H9 (cell line): ENCODE results near the gene FAM89B. TPM values are rescaled to one million over a fixed set of nuclear protein-coding genes. Genes with fewer than 3 reads are reported as not detected.
"Not testable (repeated sequence)": the region's sequence is repeated elsewhere in the genome, so short reads cannot be mapped to it uniquely, and the experiment has no call there.

Experiments used
- DNase-seq: peaks from one replicate; pipeline ENCODE4 v3.0.0-alpha.2; 2017
- H2AFZ ChIP-seq: one replicate; pipeline ENCODE4 v1.6.1; 2013; ENCODE audit warnings: mild to moderate bottlenecking, low read length, control low read depth, moderate library complexity
- H2AK5ac ChIP-seq: 2 replicates; pipeline ENCODE4 v1.6.1; 2013; ENCODE audit warnings: low read length, control low read depth, mixed read lengths; ENCODE audit not compliant: insufficient read length
- H2BK120ac ChIP-seq: one replicate; pipeline ENCODE4 v1.6.1; 2013; ENCODE audit warnings: low read depth, mild to moderate bottlenecking, low read length, control low read depth, inconsistent platforms; ENCODE audit not compliant: poor library complexity, severe bottlenecking
- H2BK12ac ChIP-seq: 2 replicates; pipeline ENCODE4 v1.6.1; 2013; ENCODE audit warnings: low read length, control low read depth, mixed read lengths, low read depth; ENCODE audit not compliant: insufficient read length
- H2BK15ac ChIP-seq: 2 replicates; pipeline ENCODE4 v1.6.1; 2013; ENCODE audit warnings: low read depth, low read length, control low read depth
- H2BK20ac ChIP-seq: one replicate; pipeline ENCODE4 v1.6.1; 2013; ENCODE audit warnings: low read depth, mild to moderate bottlenecking, low read length, control low read depth, inconsistent platforms; ENCODE audit not compliant: poor library complexity, severe bottlenecking
- H2BK5ac ChIP-seq: 2 replicates; pipeline ENCODE4 v1.6.1; 2013; ENCODE audit warnings: low read length, control low read depth, mixed read lengths; ENCODE audit not compliant: insufficient read length
- H3K14ac ChIP-seq: 2 replicates; pipeline ENCODE4 v1.6.1; 2013; ENCODE audit warnings: low read length, control low read depth; ENCODE audit not compliant: insufficient read depth
- H3K18ac ChIP-seq: 2 replicates; pipeline ENCODE4 v1.6.1; 2013; ENCODE audit warnings: low read depth, mild to moderate bottlenecking, mixed read lengths, low read length, control low read depth; ENCODE audit not compliant: insufficient read length
- H3K23ac ChIP-seq: 2 replicates; pipeline ENCODE4 v1.6.1; 2013; ENCODE audit warnings: low read length, control low read depth, mixed read lengths, low read depth; ENCODE audit not compliant: insufficient read length
- H3K23me2 ChIP-seq: 2 replicates; pipeline ENCODE4 v1.6.1; 2013; ENCODE audit warnings: low read depth, mild to moderate bottlenecking, mixed read lengths, low read length, control low read depth; ENCODE audit not compliant: insufficient read length, poor library complexity, severe bottlenecking
- H3K27ac ChIP-seq: 2 replicates; pipeline ENCODE4 v1.5.1; 2013; ENCODE audit warnings: low read length, control low read depth, mixed read lengths, low read depth; ENCODE audit not compliant: insufficient read length
- H3K27me3 ChIP-seq: 2 replicates; pipeline ENCODE4 v1.6.1; 2013; ENCODE audit warnings: low read length, control low read depth, inconsistent platforms; ENCODE audit not compliant: insufficient read depth
- H3K4ac ChIP-seq: 2 replicates; pipeline ENCODE4 v1.6.1; 2013; ENCODE audit warnings: low read depth, mild to moderate bottlenecking, control low read depth, inconsistent platforms, low read length, moderate library complexity
- H3K4me1 ChIP-seq: 2 replicates; pipeline ENCODE4 v1.6.1; 2013; ENCODE audit warnings: low read length, control low read depth, inconsistent platforms; ENCODE audit not compliant: insufficient read depth
- H3K4me2 ChIP-seq: 2 replicates; pipeline ENCODE4 v1.6.1; 2013; ENCODE audit warnings: low read length, control low read depth, mixed read lengths; ENCODE audit not compliant: insufficient read length, insufficient read depth
- H3K56ac ChIP-seq: 2 replicates; pipeline ENCODE4 v1.6.1; 2013; ENCODE audit warnings: low read depth, mild to moderate bottlenecking, mixed read lengths, low read length, control low read depth; ENCODE audit not compliant: insufficient read length
- H3K79me1 ChIP-seq: 2 replicates; pipeline ENCODE4 v1.6.1; 2013; ENCODE audit warnings: low read depth, mild to moderate bottlenecking, moderate library complexity, low read length, control low read depth, inconsistent platforms; ENCODE audit not compliant: insufficient read depth, poor library complexity, severe bottlenecking
- H3K79me2 ChIP-seq: 2 replicates; pipeline ENCODE4 v1.6.1; 2013; ENCODE audit warnings: low read length, control low read depth, inconsistent platforms; ENCODE audit not compliant: insufficient read depth
- H3K9ac ChIP-seq: 2 replicates; pipeline ENCODE4 v1.6.1; 2013; ENCODE audit warnings: low read length, control low read depth, mixed read lengths; ENCODE audit not compliant: insufficient read length; ENCODE audit errors: extremely low read depth
- H3K9me3 ChIP-seq: one replicate; pipeline ENCODE4 v1.6.1; 2013; ENCODE audit warnings: low read depth, low read length, inconsistent platforms; ENCODE audit not compliant: control insufficient read depth
- H3T11ph ChIP-seq: one replicate; pipeline ENCODE4 v1.6.1; 2013; ENCODE audit warnings: mild to moderate bottlenecking, low read length, control low read depth, inconsistent platforms
- H4K20me1 ChIP-seq: one replicate; pipeline ENCODE4 v1.6.1; 2013; ENCODE audit not compliant: control insufficient read depth, insufficient read length, insufficient read depth
- H4K5ac ChIP-seq: 2 replicates; pipeline ENCODE4 v1.6.1; 2013; ENCODE audit warnings: low read depth, mild to moderate bottlenecking, mixed read lengths, low read length, control low read depth; ENCODE audit not compliant: insufficient read length
- H4K8ac ChIP-seq: replicated peaks from 2 replicates; pipeline ENCODE4 v1.6.1; 2013; ENCODE audit warnings: low read length, control low read depth, mixed read lengths, low read depth; ENCODE audit not compliant: insufficient read length
- H4K91ac ChIP-seq: 2 replicates; pipeline ENCODE4 v1.6.1; 2013; ENCODE audit warnings: low read depth, mild to moderate bottlenecking, moderate library complexity, mixed read lengths, low read length, control low read depth; ENCODE audit not compliant: insufficient read length
- H3K27ac Mint-ChIP-seq, 3 experiments: 2 replicates in 2 of 3; 3 replicates in 1 of 3; pipeline ENCODE4 v1.8.0; 2020 to 2021; ENCODE audit warnings: mixed read lengths in 3 of 3, mild to moderate bottlenecking in 1 of 3, moderate library complexity in 1 of 3
- H3K27me3 Mint-ChIP-seq: 2 replicates; pipeline ENCODE4 v1.8.0; 2021; ENCODE audit warnings: low read depth, mild to moderate bottlenecking, moderate library complexity, mixed read lengths
- H3K36me3 Mint-ChIP-seq, 3 experiments: 2 replicates in 2 of 3; 3 replicates in 1 of 3; pipeline ENCODE4 v1.8.0; 2020 to 2021; ENCODE audit warnings: low read depth in 3 of 3, mixed read lengths in 3 of 3; ENCODE audit not compliant: insufficient read depth in 1 of 3
- H3K4me1 Mint-ChIP-seq, 2 experiments: 2 replicates each; pipeline ENCODE4 v1.8.0; 2020; ENCODE audit warnings: mixed read lengths in 2 of 2
- H3K4me3 Mint-ChIP-seq, 2 experiments: 2 replicates in 1 of 2; 3 replicates in 1 of 2; pipeline ENCODE4 v1.8.0; 2020 to 2021; ENCODE audit warnings: mild to moderate bottlenecking in 2 of 2, mixed read lengths in 2 of 2, moderate library complexity in 1 of 2
- H3K9me3 Mint-ChIP-seq, 2 experiments: 2 replicates in 1 of 2; 3 replicates in 1 of 2; pipeline ENCODE4 v1.8.0; 2020; ENCODE audit warnings: mild to moderate bottlenecking in 2 of 2, mixed read lengths in 2 of 2, moderate library complexity in 1 of 2
- WGBS: extraction: QIAGEN DNeasy Blood & Tissue Kit; methylation state at CpG from one replicate; pipeline ENCODE4 v1.1.7; 2013; ENCODE audit warnings: missing lambda C conversion rate, low lambda C conversion rate, mixed read lengths; ENCODE audit not compliant: insufficient read length; ENCODE audit errors: extremely low coverage; 5-methylcytosine and 5-hydroxymethylcytosine counted together
- total RNA-seq: library from RNA; stranded (reverse); gene quantifications from 2 replicates; pipeline ENCODE4 v1.2.1, GENCODE V29; 2021

The FAM89B gene
- total RNA-seq, 1 experiment from 2014 or later: 21.7 TPM

DNA sequence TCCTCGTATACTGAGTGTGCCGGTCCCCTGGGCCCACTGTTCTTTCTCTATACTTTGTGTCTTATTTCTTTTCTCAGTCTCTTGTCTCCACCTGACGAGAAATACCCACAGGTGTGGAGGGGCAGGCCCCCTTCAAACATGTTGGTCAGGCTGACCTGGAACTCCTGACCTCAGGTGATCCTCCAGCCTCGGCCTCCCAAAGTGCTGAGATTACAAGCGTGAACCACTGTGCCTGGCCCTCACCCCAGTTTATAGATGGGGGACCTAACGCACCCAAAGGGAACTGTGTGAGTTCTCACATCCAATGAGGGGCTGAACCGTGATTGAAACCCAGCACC is 48.7 kb upstream of the FAM89B start:
- H2BK5ac ChIP-seq, H3K4ac ChIP-seq, H3K9ac ChIP-seq, H3K18ac ChIP-seq, H4K8ac ChIP-seq, H3K9me3 ChIP-seq, H3K23me2 ChIP-seq, H3K27ac ChIP-seq, H2AK5ac ChIP-seq, H3K4me3 Mint-ChIP-seq, H3K27ac Mint-ChIP-seq, H2BK12ac ChIP-seq, H4K5ac ChIP-seq, H3K4me1 ChIP-seq, H2BK120ac ChIP-seq, H3K79me1 ChIP-seq, H3K9me3 Mint-ChIP-seq, H3K4me2 ChIP-seq, H4K91ac ChIP-seq, H3K56ac ChIP-seq, H3K14ac ChIP-seq, H3K23ac ChIP-seq, H4K20me1 ChIP-seq, DNase-seq, H3K27me3 ChIP-seq, H2BK20ac ChIP-seq, H2AFZ ChIP-seq, H3T11ph ChIP-seq, H2BK15ac ChIP-seq, H3K79me2 ChIP-seq: not testable (repeated sequence)
- Mint-ChIP-seq H3K4me1 (peaks cover 24 to 34% of the 10 kb centered on the region in 2 experiments), H3K36me3 (peaks cover 9 to 12% (median 10%) of the 10 kb centered on the region in 3 experiments), H3K27me3 (peaks cover 18% of the 10 kb centered on the region)
- no CpG with 5 or more reads among the region's 7 CpGs for WGBS
